Neural cell (in vitro differentiated cells): Measurements from ENCODE around the gene CEP192. TPM values are rescaled to one million over a fixed set of nuclear protein-coding genes. Genes with fewer than 3 reads are reported as not detected.

Source experiments
- H2AFZ ChIP-seq: fragments of 200-600, 300-800 bp; sonication (generic), shearing (Covaris generic); 2 replicates; pipeline ENCODE4 v1.6.0; 2014; ENCODE audit warnings: low read depth, mild to moderate bottlenecking, antibody characterized with exemption, low read length, moderate library complexity
- H3F3A ChIP-seq: fragments of 200-600 bp; shearing (Covaris generic); 2 replicates; pipeline ENCODE4 v1.6.1; 2016; ENCODE audit warnings: mild to moderate bottlenecking, moderate library complexity, mixed read lengths, antibody characterized with exemption, low read length; ENCODE audit not compliant: insufficient read depth, poor library complexity, severe bottlenecking
- H3K27ac ChIP-seq: fragments of 200-600, 300-800 bp; sonication (generic), shearing (Covaris generic); 2 replicates; pipeline ENCODE4 v1.5.1; 2014; ENCODE audit warnings: mild to moderate bottlenecking, low read length, moderate library complexity
- H3K27me3 ChIP-seq: fragments of 300-800, 200-600 bp; sonication (generic), shearing (Covaris generic); 2 replicates; pipeline ENCODE4 v1.6.0; 2014; ENCODE audit warnings: mild to moderate bottlenecking, low read depth, low read length, moderate library complexity; ENCODE audit not compliant: insufficient read depth
- H3K36me3 ChIP-seq: fragments of 300-800, 200-600 bp; sonication (generic), shearing (Covaris generic); 2 replicates; pipeline ENCODE4 v1.5.1; 2014; ENCODE audit warnings: mild to moderate bottlenecking, antibody characterized with exemption, low read length, moderate library complexity; ENCODE audit not compliant: insufficient read depth
- H3K4me2 ChIP-seq: fragments of 300-800, 200-600 bp; sonication (generic), shearing (Covaris generic); 2 replicates; pipeline ENCODE4 v1.6.0; 2014; ENCODE audit warnings: mild to moderate bottlenecking, low read length
- H3K4me3 ChIP-seq: fragments of 300-800, 200-600 bp; sonication (generic), shearing (Covaris generic); 2 replicates; pipeline ENCODE4 v1.5.1; 2014; ENCODE audit warnings: mild to moderate bottlenecking, low read length, moderate library complexity
- H3K79me2 ChIP-seq: fragments of 200-600 bp; shearing (Covaris generic); replicated peaks from 2 replicates; pipeline ENCODE4 v1.6.0; 2014; ENCODE audit warnings: mild to moderate bottlenecking, low read length, moderate library complexity; ENCODE audit not compliant: insufficient read depth
- H3K9ac ChIP-seq: fragments of 300-800, 200-600 bp; sonication (generic), shearing (Covaris generic); 2 replicates; pipeline ENCODE4 v1.6.1; 2016; ENCODE audit warnings: mild to moderate bottlenecking, low read length, mixed read lengths
- H3K9me2 ChIP-seq: fragments of 200-600 bp; shearing (Covaris generic); 2 replicates; pipeline ENCODE4 v1.6.1; 2016; ENCODE audit warnings: mild to moderate bottlenecking, low read length, mixed read lengths; ENCODE audit not compliant: insufficient read depth
- H3K9me3 ChIP-seq: fragments of 200-600, 300-800 bp; sonication (generic), shearing (Covaris generic); 2 replicates; pipeline ENCODE4 v1.6.1; 2016; ENCODE audit warnings: mild to moderate bottlenecking, mixed run types, low read length, moderate library complexity, mixed read lengths
- H4K20me1 ChIP-seq: fragments of 200-600 bp; shearing (Covaris generic); 2 replicates; pipeline ENCODE4 v1.6.1; 2016; ENCODE audit warnings: mild to moderate bottlenecking, mixed run types; ENCODE audit not compliant: insufficient read depth
- CTCF ChIP-seq: fragments of 450-650 bp; IDR thresholded peaks from 2 replicates; pipeline ENCODE4 v1.5.1; 2014; ENCODE audit warnings: antibody characterized with exemption, mild to moderate bottlenecking, moderate library complexity; ENCODE audit not compliant: poor library complexity, severe bottlenecking
- EP300 ChIP-seq: fragments of 450-650 bp; conservative IDR thresholded peaks from 2 replicates; pipeline ENCODE4 v1.6.1; 2014; ENCODE audit warnings: antibody characterized with exemption, mild to moderate bottlenecking, moderate library complexity; ENCODE audit not compliant: poor library complexity, severe bottlenecking
- EZH2 ChIP-seq: fragments of 200-600, 300-800 bp; shearing (Covaris generic), sonication (generic); IDR thresholded peaks from 2 replicates; pipeline ENCODE4 v1.6.1; 2014; ENCODE audit warnings: antibody characterized with exemption, low read length, borderline replicate concordance, mild to moderate bottlenecking; ENCODE audit not compliant: insufficient read depth, poor library complexity, severe bottlenecking
- MXI1 ChIP-seq: fragments of 450-650 bp; conservative IDR thresholded peaks from 2 replicates; pipeline ENCODE4 v1.6.1; 2014; ENCODE audit warnings: antibody characterized with exemption, mild to moderate bottlenecking; ENCODE audit not compliant: poor library complexity, severe bottlenecking
- POLR2AphosphoS5 ChIP-seq: IDR thresholded peaks from 2 replicates; pipeline ENCODE4 v1.6.1; 2012
- RAD21 ChIP-seq: fragments of 450-650 bp; conservative IDR thresholded peaks from 2 replicates; pipeline ENCODE4 v1.6.1; 2014; ENCODE audit warnings: antibody characterized with exemption, mild to moderate bottlenecking, moderate library complexity
- REST ChIP-seq: IDR thresholded peaks from 2 replicates; pipeline ENCODE4 v1.6.1; 2012; ENCODE audit warnings: borderline replicate concordance
- SMC3 ChIP-seq: fragments of 450-650 bp; conservative IDR thresholded peaks from 2 replicates; pipeline ENCODE4 v1.6.1; 2014; ENCODE audit warnings: antibody characterized with exemption, mild to moderate bottlenecking, moderate library complexity; ENCODE audit not compliant: poor library complexity
- TAF1 ChIP-seq: IDR thresholded peaks from 2 replicates; pipeline ENCODE4 v1.6.1; 2012; ENCODE audit warnings: low read depth
- polyA plus RNA-seq: library from polyadenylated mRNA; depleted of rRNA; stranded (reverse); fragments of >200 nt; gene quantifications from 2 replicates; pipeline ENCODE4 v1.2.3, GENCODE V29; 2014

The CEP192 gene
- polyA plus RNA-seq, 1 donor from 2014 or later, result 28.1 TPM

GRCh38 chr18:13125191-13125590, 134.0 kb downstream of the CEP192 start:
- no peaks in the 10 kb centered on the region for H3K9me3 ChIP-seq
- H3K9me2 ChIP-seq, result no peaks in the 10 kb centered on the region
- no peak overlapping the region for H2AFZ ChIP-seq
- no peaks in the 10 kb centered on the region for H3K79me2 ChIP-seq
- H3K27ac ChIP-seq, result no peak overlapping the region
- H3K4me3 ChIP-seq, result no peak overlapping the region
- no peaks in the 10 kb centered on the region for H3K36me3 ChIP-seq
- no peaks in the 10 kb centered on the region for H3K27me3 ChIP-seq
- TF ChIP-seq EZH2 (no peak), REST (no peak), TAF1 (no peak), CTCF (no peak), EP300 (no peak), POLR2AphosphoS5 (no peak), SMC3 (no peak), MXI1 (no peak), RAD21 (no peak)
- H3K4me2 ChIP-seq, result no peak overlapping the region
- H3K9ac ChIP-seq, result no peak overlapping the region
- H4K20me1 ChIP-seq, result no peaks in the 10 kb centered on the region
- no peaks in the 10 kb centered on the region for H3F3A ChIP-seq

GRCh38 chr18:13126966-13127598, 135.9 kb downstream of the CEP192 start:
- no peak overlapping the region for H3K4me3 ChIP-seq
- no peak for TF ChIP-seq TAF1
- TF ChIP-seq MXI1, result no peak
- no peak for TF ChIP-seq REST
- TF ChIP-seq RAD21, result no peak
- no peak for TF ChIP-seq CTCF
- TF ChIP-seq SMC3, result no peak
- TF ChIP-seq EP300, result no peak
- no peak for TF ChIP-seq POLR2AphosphoS5
- TF ChIP-seq EZH2, result no peak
- H3K79me2 ChIP-seq, result no peaks in the 10 kb centered on the region
- no peaks in the 10 kb centered on the region for H3F3A ChIP-seq
- H3K27me3 ChIP-seq, result no peaks in the 10 kb centered on the region
- no peak overlapping the region for H3K27ac ChIP-seq
- H3K9me3 ChIP-seq, result no peaks in the 10 kb centered on the region
- no peak overlapping the region for H2AFZ ChIP-seq
- H4K20me1 ChIP-seq, result no peaks in the 10 kb centered on the region
- H3K4me2 ChIP-seq, result no peak overlapping the region
- H3K9me2 ChIP-seq, result no peaks in the 10 kb centered on the region
- no peak overlapping the region for H3K9ac ChIP-seq
- no peaks in the 10 kb centered on the region for H3K36me3 ChIP-seq
